HG02938 (cell line): ENCODE data around the gene CCND1.

Experiments
- ATAC-seq: cut with Tn5 transposase; IDR thresholded peaks from one replicate; pipeline ENCODE4 v1.9.1; 2021; ENCODE audit warnings: mild to moderate bottlenecking, moderate library complexity; ENCODE audit not compliant: unreplicated experiment

The CCND1 gene

GRCh38 chr11:69640995-69641581, at the start of gene CCND1:
CCND1 (plus strand) TSS chr11:69641156; CDS start chr11:69641314, 158 bp downstream.
- ATAC-seq: no peak

- no peak for ATAC-seq
These were observed 47.8 kb upstream of the CCND1 start for GRCh38 chr11:69592986-69593650.

- no peak for ATAC-seq
These were observed 47.1 kb upstream of the CCND1 start for GRCh38 chr11:69593851-69594250.

GRCh38 chr11:69594481-69594880, 46.5 kb upstream of the CCND1 start:
- ATAC-seq: no peak

GRCh38 chr11:69595805-69596665, 44.9 kb upstream of the CCND1 start:
- ATAC-seq: no peak

GRCh38 chr11:69598147-69598546, 42.8 kb upstream of the CCND1 start:
- ATAC-seq: no peak

GRCh38 chr11:69599502-69599901, 41.5 kb upstream of the CCND1 start:
- no peak for ATAC-seq

GRCh38 chr11:69600001-69600400, 41.0 kb upstream of the CCND1 start:
- no peak for ATAC-seq

- ATAC-seq: no peak
These were observed 39.7 kb upstream of the CCND1 start for GRCh38 chr11:69601011-69601975.

- no peak for ATAC-seq
These were observed 37.7 kb upstream of the CCND1 start for GRCh38 chr11:69603111-69603836.

GRCh38 chr11:69604055-69604454, 36.9 kb upstream of the CCND1 start:
- no peak for ATAC-seq

- no peak for ATAC-seq
These were observed 35.0 kb upstream of the CCND1 start for GRCh38 chr11:69605737-69606526.

- ATAC-seq: no peak
These were observed 31.6 kb upstream of the CCND1 start for GRCh38 chr11:69609351-69609750.

- ATAC-seq: no peak
These were observed 29.1 kb upstream of the CCND1 start for GRCh38 chr11:69611548-69612526.

- ATAC-seq: no peak
These were observed 27.4 kb upstream of the CCND1 start for GRCh38 chr11:69613594-69613993.

GRCh38 chr11:69614085-69614484, 26.9 kb upstream of the CCND1 start:
- ATAC-seq: no peak

- no peak for ATAC-seq
These were observed 25.2 kb upstream of the CCND1 start for GRCh38 chr11:69615545-69616278.
